ENCODE measurements around the gene ONECUT2. TPM values are rescaled to one million over a fixed set of nuclear protein-coding genes. Genes with fewer than 3 reads are reported as not detected.

ONECUT2 gene
- polyA plus RNA-seq, 1 experiment, result not detected

GRCh38 chr18:57423821-57424220, 11.4 kb upstream of the ONECUT2 start:
- POLR2A ChIA-PET, result no interaction called here
- Histone ChIP-seq H3K36me3 (ENCODE audit: control insufficient read depth, insufficient read depth, low read length) (no peaks in the 10 kb centered on the region), H3K4me3 (ENCODE audit: low read depth, low read length) (no peak overlapping the region), H3K27me3 (ENCODE audit: control insufficient read depth, insufficient read depth, low read length) (peaks cover 15% of the 10 kb centered on the region)
- no peak for DNase-seq (ENCODE audit: low read depth)
- TF ChIP-seq, protein P1, sequence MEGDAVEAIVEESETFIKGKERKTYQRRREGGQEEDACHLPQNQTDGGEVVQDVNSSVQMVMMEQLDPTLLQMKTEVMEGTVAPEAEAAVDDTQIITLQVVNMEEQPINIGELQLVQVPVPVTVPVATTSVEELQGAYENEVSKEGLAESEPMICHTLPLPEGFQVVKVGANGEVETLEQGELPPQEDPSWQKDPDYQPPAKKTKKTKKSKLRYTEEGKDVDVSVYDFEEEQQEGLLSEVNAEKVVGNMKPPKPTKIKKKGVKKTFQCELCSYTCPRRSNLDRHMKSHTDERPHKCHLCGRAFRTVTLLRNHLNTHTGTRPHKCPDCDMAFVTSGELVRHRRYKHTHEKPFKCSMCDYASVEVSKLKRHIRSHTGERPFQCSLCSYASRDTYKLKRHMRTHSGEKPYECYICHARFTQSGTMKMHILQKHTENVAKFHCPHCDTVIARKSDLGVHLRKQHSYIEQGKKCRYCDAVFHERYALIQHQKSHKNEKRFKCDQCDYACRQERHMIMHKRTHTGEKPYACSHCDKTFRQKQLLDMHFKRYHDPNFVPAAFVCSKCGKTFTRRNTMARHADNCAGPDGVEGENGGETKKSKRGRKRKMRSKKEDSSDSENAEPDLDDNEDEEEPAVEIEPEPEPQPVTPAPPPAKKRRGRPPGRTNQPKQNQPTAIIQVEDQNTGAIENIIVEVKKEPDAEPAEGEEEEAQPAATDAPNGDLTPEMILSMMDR (IDR thresholded peaks at IDR 0.05; ENCODE audit: insufficient read depth, low read depth, low read length), result no peak
- CTCF ChIA-PET, result interaction anchor here (0.6 kb wide), 1 partner anchor 138 kb away, joined by 3 read pairs; no protein-coding TSS in a partner anchor

DNA sequence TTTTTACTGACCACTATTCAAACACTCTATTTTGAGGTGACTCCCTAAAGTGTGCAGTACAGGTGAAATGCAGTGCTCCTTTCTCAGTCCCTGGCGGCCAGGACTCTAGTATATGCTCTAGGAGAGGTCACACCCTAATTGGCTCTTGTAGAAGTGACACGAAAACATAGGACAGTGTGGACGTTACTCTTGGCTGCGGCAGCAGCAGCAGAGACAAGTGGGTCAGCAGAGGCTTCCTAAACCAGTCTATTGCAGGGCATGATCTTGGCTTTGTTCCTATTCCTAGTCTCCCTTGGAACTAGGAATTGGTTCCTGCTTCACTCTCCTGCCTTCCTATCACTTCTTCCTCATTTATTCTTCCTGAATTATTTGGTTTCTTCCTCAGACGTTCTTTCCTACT, 10.1 kb upstream of the ONECUT2 start:
- DNase-seq (ENCODE audit: low read depth), result no peak
- no peaks in the 10 kb centered on the region for H3K36me3 ChIP-seq (ENCODE audit: control insufficient read depth, insufficient read depth, low read length)
- ChIA-PET CTCF (no interaction called here), POLR2A (no interaction called here)
- TF ChIP-seq, protein P1 (IDR thresholded peaks at IDR 0.05; ENCODE audit: insufficient read depth, low read depth, low read length), result no peak
- no peak overlapping the region for H3K4me3 ChIP-seq (ENCODE audit: low read depth, low read length)
- H3K27me3 ChIP-seq (ENCODE audit: control insufficient read depth, insufficient read depth, low read length), result peaks cover 23% of the 10 kb centered on the region

GRCh38 chr18:57426187-57426586, 9.0 kb upstream of the ONECUT2 start:
- CTCF ChIA-PET, result interaction anchor here (0.6 kb wide), 1 partner anchor 8 kb away, joined by 3 read pairs; no protein-coding TSS in a partner anchor
- Histone ChIP-seq H3K27me3 (ENCODE audit: control insufficient read depth, insufficient read depth, low read length) (peaks cover 30% of the 10 kb centered on the region), H3K36me3 (ENCODE audit: control insufficient read depth, insufficient read depth, low read length) (no peaks in the 10 kb centered on the region), H3K4me3 (ENCODE audit: low read depth, low read length) (no peak overlapping the region)
- POLR2A ChIA-PET, result no interaction called here
- DNase-seq (ENCODE audit: low read depth), result no peak
- TF ChIP-seq, protein P1 (IDR thresholded peaks at IDR 0.05; ENCODE audit: insufficient read depth, low read depth, low read length), result no peak

DNA sequence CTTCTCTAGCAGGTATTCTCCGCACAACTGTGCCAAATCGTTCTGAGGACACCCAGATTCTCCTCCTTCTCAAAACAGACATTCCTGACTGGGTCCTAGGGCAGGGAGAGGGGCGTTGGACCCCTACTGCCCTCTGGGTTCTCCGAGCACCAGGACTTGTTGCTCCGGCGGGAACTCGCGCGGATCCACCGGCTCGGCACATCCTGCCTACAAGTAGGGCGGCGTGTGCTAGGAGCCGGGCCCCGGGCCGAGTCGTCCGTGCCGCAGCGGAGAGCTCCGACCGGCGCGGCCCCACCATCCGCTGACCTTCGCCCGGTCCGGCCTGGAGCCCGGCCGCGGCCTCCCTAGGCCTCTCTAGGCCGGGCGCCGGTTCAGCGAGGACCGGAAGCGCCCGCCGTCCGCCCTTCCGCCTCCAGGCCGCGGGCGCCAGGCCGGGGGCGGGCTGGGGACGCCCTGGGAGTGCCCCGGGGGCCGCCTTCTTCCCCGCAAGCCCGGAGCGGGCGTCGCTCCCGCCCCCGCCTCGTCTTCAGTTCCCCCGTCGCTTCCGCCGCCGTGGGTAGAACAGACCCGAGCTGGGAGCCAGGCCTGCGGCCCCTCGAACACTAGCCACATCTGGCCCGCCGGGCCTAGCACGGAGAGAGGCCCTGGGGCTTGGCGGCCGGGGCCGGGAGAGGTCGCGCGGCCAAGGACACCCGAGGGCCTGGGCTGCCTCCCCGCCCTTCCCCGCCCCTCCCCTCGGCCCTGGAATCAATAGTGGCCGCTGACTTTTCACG, 7.6 kb upstream of the ONECUT2 start:
- DNase-seq (ENCODE audit: low read depth), result no peak
- TF ChIP-seq, protein P1 (IDR thresholded peaks at IDR 0.05; ENCODE audit: insufficient read depth, low read depth, low read length), result no peak
- no peak overlapping the region for H3K4me3 ChIP-seq (ENCODE audit: low read depth, low read length)
- POLR2A ChIA-PET, result no interaction called here
- CTCF ChIA-PET, result no interaction called here
- H3K27me3 ChIP-seq (ENCODE audit: control insufficient read depth, insufficient read depth, low read length), result peaks cover 34% of the 10 kb centered on the region
- H3K36me3 ChIP-seq (ENCODE audit: control insufficient read depth, insufficient read depth, low read length), result no peaks in the 10 kb centered on the region

- ChIA-PET CTCF (interaction anchor here (0.8 kb wide), 1 partner anchor 25 kb away, joined by 3 read pairs; no protein-coding TSS in a partner anchor), POLR2A (no interaction called here)
- Histone ChIP-seq H3K36me3 (ENCODE audit: control insufficient read depth, insufficient read depth, low read length) (no peaks in the 10 kb centered on the region), H3K27me3 (ENCODE audit: control insufficient read depth, insufficient read depth, low read length) (peaks cover 40% of the 10 kb centered on the region), H3K4me3 (ENCODE audit: low read depth, low read length) (no peak overlapping the region)
- no peak for DNase-seq (ENCODE audit: low read depth)
- TF ChIP-seq, protein P1 (IDR thresholded peaks at IDR 0.05; ENCODE audit: insufficient read depth, low read depth, low read length), result no peak
Observed at GRCh38 chr18:57428221-57429150, 6.7 kb upstream of the ONECUT2 start.

Data from BJ (cell line).